ENCODE data around the gene NOD2.

Gene NOD2

GRCh38 chr16:50692999-50693781, at the start of gene NOD2:
Gene NOD2, plus strand, starts transcription at chr16:50693606. Its CDS starts 5,890 bp downstream, at chr16:50699496.
- no peak for FAIRE-seq

- FAIRE-seq = no peak
Measured at GRCh38 chr16:50644245-50644644, 49.2 kb upstream of the NOD2 start.

GRCh38 chr16:50644729-50645128, 48.7 kb upstream of the NOD2 start:
- FAIRE-seq = no peak

- FAIRE-seq = no peak
Measured at GRCh38 chr16:50645563-50646220, 47.7 kb upstream of the NOD2 start.

- FAIRE-seq = no peak
Measured at GRCh38 chr16:50646345-50646744, 47.1 kb upstream of the NOD2 start.

- FAIRE-seq = no peak
Measured at GRCh38 chr16:50651835-50652438, 41.5 kb upstream of the NOD2 start.

- no peak for FAIRE-seq
Measured at GRCh38 chr16:50652836-50653425, 40.5 kb upstream of the NOD2 start.

- FAIRE-seq = no peak
Measured at GRCh38 chr16:50653633-50654519, 39.5 kb upstream of the NOD2 start.

- no peak for FAIRE-seq
Measured at GRCh38 chr16:50655558-50656055, 37.8 kb upstream of the NOD2 start.

GRCh38 chr16:50657241-50657640, 36.2 kb upstream of the NOD2 start:
- FAIRE-seq = no peak

GRCh38 chr16:50659806-50660205, 33.6 kb upstream of the NOD2 start:
- FAIRE-seq = no peak

- FAIRE-seq = no peak
Measured at GRCh38 chr16:50662306-50662940, 31.0 kb upstream of the NOD2 start.

- FAIRE-seq = no peak
Measured at GRCh38 chr16:50664270-50664669, 29.1 kb upstream of the NOD2 start.

GRCh38 chr16:50665128-50665878, 28.1 kb upstream of the NOD2 start:
- peak; percentile 88 for FAIRE-seq

- no peak for FAIRE-seq
Measured at GRCh38 chr16:50666658-50667496, 26.5 kb upstream of the NOD2 start.

- no peak for FAIRE-seq
Measured at GRCh38 chr16:50667497-50668367, 25.7 kb upstream of the NOD2 start.

- FAIRE-seq = no peak
Measured at GRCh38 chr16:50668368-50669008, 24.9 kb upstream of the NOD2 start.

GRCh38 chr16:50669741-50670140, 23.7 kb upstream of the NOD2 start:
- FAIRE-seq = no peak

- no peak for FAIRE-seq
Measured at GRCh38 chr16:50670476-50670875, 22.9 kb upstream of the NOD2 start.
